GM23338 (cell line): Measurements from ENCODE around the gene PPIP5K1. TPM values are rescaled to one million over a fixed set of nuclear protein-coding genes. Genes with fewer than 3 reads are reported as not detected.
"Not testable (repeated sequence)": the region's sequence is repeated elsewhere in the genome, so short reads cannot be mapped to it uniquely, and the experiment has no call there.

Experiments used
- ATAC-seq: fragments of 200-7000 bp; cut with Tn5 transposase; 3 replicates; pipeline ENCODE4 v1.9.1; 2020
- DNase-seq: peaks from one replicate; pipeline ENCODE4 v3.0.0-alpha.2; 2015; ENCODE audit warnings: low spot score
- H2AFZ ChIP-seq: fragments of 200-600 bp; sonication (generic); 2 replicates; pipeline ENCODE4 v1.8.0; 2016; ENCODE audit warnings: antibody characterized with exemption, mild to moderate bottlenecking, moderate library complexity
- H3F3A ChIP-seq: fragments of 200-600 bp; sonication (generic); replicated peaks from 2 replicates; pipeline ENCODE4 v1.8.0; 2017; ENCODE audit warnings: antibody characterized with exemption, mixed run types, low read depth
- H3K27ac ChIP-seq: fragments of 200-600 bp; sonication (generic); 2 replicates; pipeline ENCODE4 v1.6.1; 2016; ENCODE audit warnings: low read depth
- H3K27me3 ChIP-seq: fragments of 200-600 bp; sonication (generic); 2 replicates; pipeline ENCODE4 v1.8.0; 2016; ENCODE audit warnings: mild to moderate bottlenecking, mixed run types, moderate library complexity; ENCODE audit not compliant: insufficient read depth
- H3K36me3 ChIP-seq: fragments of 200-600 bp; sonication (generic); 2 replicates; pipeline ENCODE4 v1.8.0; 2016; ENCODE audit warnings: mild to moderate bottlenecking; ENCODE audit not compliant: insufficient read depth
- H3K4me1 ChIP-seq: fragments of 200-600 bp; sonication (generic); 2 replicates; pipeline ENCODE4 v1.8.0; 2016; ENCODE audit warnings: mild to moderate bottlenecking, moderate library complexity; ENCODE audit not compliant: insufficient read depth
- H3K4me2 ChIP-seq: fragments of 200-600 bp; sonication (generic); 2 replicates; pipeline ENCODE4 v1.7.1; 2017; ENCODE audit warnings: mixed run types
- H3K4me3 ChIP-seq: fragments of 200-600 bp; sonication (generic); 2 replicates; pipeline ENCODE4 v1.6.1; 2016; ENCODE audit warnings: mixed run types
- H3K79me2 ChIP-seq: fragments of 200-600 bp; sonication (generic); replicated peaks from 2 replicates; pipeline ENCODE4 v1.8.0; 2017; ENCODE audit warnings: mild to moderate bottlenecking; ENCODE audit not compliant: insufficient read depth
- H3K9me2 ChIP-seq: fragments of 200-600 bp; sonication (generic); 2 replicates; pipeline ENCODE4 v1.8.0; 2017; ENCODE audit not compliant: insufficient read depth
- H4K20me1 ChIP-seq: fragments of 200-600 bp; sonication (generic); replicated peaks from 2 replicates; pipeline ENCODE4 v1.8.0; 2017; ENCODE audit warnings: mild to moderate bottlenecking; ENCODE audit not compliant: insufficient read depth
- H3K27ac Mint-ChIP-seq: 2 replicates; pipeline ENCODE4 v1.8.0; 2020; ENCODE audit warnings: inconsistent platforms, mild to moderate bottlenecking, moderate library complexity, mixed read lengths
- H3K27me3 Mint-ChIP-seq: 3 replicates; pipeline ENCODE4 v1.8.0; 2022; ENCODE audit warnings: low read depth, mild to moderate bottlenecking, moderate library complexity, mixed read lengths, inconsistent platforms; ENCODE audit not compliant: insufficient read depth, poor library complexity
- H3K36me3 Mint-ChIP-seq: 3 replicates; pipeline ENCODE4 v1.8.0; 2021; ENCODE audit warnings: low read depth, mild to moderate bottlenecking, inconsistent platforms, moderate library complexity, mixed read lengths
- H3K4me1 Mint-ChIP-seq: 3 replicates; pipeline ENCODE4 v1.8.0; 2020; ENCODE audit warnings: mild to moderate bottlenecking, inconsistent platforms, mixed read lengths
- H3K4me3 Mint-ChIP-seq: 3 replicates; pipeline ENCODE4 v1.8.0; 2021; ENCODE audit warnings: moderate library complexity, mild to moderate bottlenecking, inconsistent platforms, mixed read lengths
- H3K9me3 Mint-ChIP-seq: 3 replicates; pipeline ENCODE4 v1.8.0; 2020; ENCODE audit warnings: moderate library complexity, mild to moderate bottlenecking, inconsistent platforms, mixed read lengths
- EZH2 ChIP-seq: fragments of 200-600 bp; sonication (generic); IDR thresholded peaks from one replicate; pipeline ENCODE4 v1.8.0; 2017; ENCODE audit warnings: antibody characterized with exemption, mild to moderate bottlenecking, low read depth; ENCODE audit not compliant: unreplicated experiment
- JUNB ChIP-seq: IDR thresholded peaks from one replicate; pipeline ENCODE4 v1.6.1; 2016; ENCODE audit warnings: antibody characterized with exemption; ENCODE audit not compliant: unreplicated experiment
- POLR2AphosphoS5 ChIP-seq: IDR thresholded peaks from 2 replicates; pipeline ENCODE4 v1.6.1; 2016; ENCODE audit warnings: antibody characterized with exemption, low read depth
- REST ChIP-seq: IDR thresholded peaks from one replicate; pipeline ENCODE4 v1.6.1; 2018; ENCODE audit warnings: antibody characterized with exemption; ENCODE audit not compliant: unreplicated experiment
- STAT1 ChIP-seq: IDR thresholded peaks from one replicate; pipeline ENCODE4 v1.6.1; 2016; ENCODE audit warnings: antibody characterized with exemption; ENCODE audit not compliant: unreplicated experiment
- polyA plus RNA-seq: library from polyadenylated mRNA; unstranded; fragments of >200 nt; fragmentation: Nextera tagmentation; extraction: Ambion mirVana; gene quantifications from 2 replicates; pipeline ENCODE4 v1.2.1, GENCODE V29; 2016
- total RNA-seq: library from RNA; depleted of rRNA; stranded (reverse); fragments of >200 nt; shearing (Covaris generic); gene quantifications from 2 replicates; pipeline ENCODE4 v1.2.3, GENCODE V29; 2014

Gene PPIP5K1
- total and polyA plus RNA-seq, 2 experiments from 2014 or later = 5.8 to 23.5 TPM

- not testable (repeated sequence) for ATAC-seq
These were observed 57.2 kb downstream of the PPIP5K1 start for GRCh38 chr15:43532826-43533225.

GRCh38 chr15:43531018-43531670 lies 58.9 kb downstream of the PPIP5K1 start:
- Mint-ChIP-seq H3K27me3 (peaks cover 2% of the 10 kb centered on the region), H3K9me3 (no peaks in the 10 kb centered on the region; the same call in 1 of the 3 replicates), H3K36me3 (no peaks in the 10 kb centered on the region; the same call in 2 of the 3 replicates), H3K4me3 (no peak overlapping the region), H3K4me1 (peaks cover 28% of the 10 kb centered on the region), H3K27ac (no peak overlapping the region)
- Histone ChIP-seq H3K9me2 (no peaks in the 10 kb centered on the region), H3F3A (no peaks in the 10 kb centered on the region), H3K36me3 (no peaks in the 10 kb centered on the region), H3K79me2 (no peaks in the 10 kb centered on the region), H4K20me1 (no peaks in the 10 kb centered on the region), H3K4me2 (peak overlapping the region; percentile 52), H2AFZ (peak overlapping the region; percentile 40), H3K4me1 (peaks cover 8% of the 10 kb centered on the region; the same call in 1 of the 2 replicates), H3K4me3 (no peak overlapping the region), H3K27me3 (no peaks in the 10 kb centered on the region), H3K27ac (no peak overlapping the region)
- ATAC-seq (peak; percentile 59), DNase-seq (peak; percentile 47)
- TF ChIP-seq POLR2AphosphoS5 (no peak), EZH2 (no peak), STAT1 (no peak), JUNB (no peak), REST (no peak)

More at GRCh38 chr15:43532826-43533225, 57.2 kb downstream of the PPIP5K1 start:
- H3K4me1 Mint-ChIP-seq = peaks cover 28% of the 10 kb centered on the region
- not testable (repeated sequence) for DNase-seq, H3K9me3 Mint-ChIP-seq, H3K4me2 ChIP-seq, H3K27ac ChIP-seq, H4K20me1 ChIP-seq, H2AFZ ChIP-seq, H3K9me2 ChIP-seq, H3K79me2 ChIP-seq, H3K36me3 Mint-ChIP-seq, H3K4me1 ChIP-seq, H3K27ac Mint-ChIP-seq, H3F3A ChIP-seq, H3K4me3 ChIP-seq, H3K4me3 Mint-ChIP-seq, H3K36me3 ChIP-seq, H3K27me3 ChIP-seq, H3K27me3 Mint-ChIP-seq
